T-helper 1 cell treated with Interleukin-12 subunit alpha and Interleukin-12 subunit beta and Interleukin-4 antibody, amounts not matched to agents 30 μg/mL and 1 μg/mL, for 36 hours (primary cell): ENCODE measurements around the gene LIPT2.

Experiments used
- H3K27ac Mint-ChIP-seq: one replicate; pipeline ENCODE4 v1.8.0; 2021; ENCODE audit warnings: mild to moderate bottlenecking, mixed read lengths
- H3K27me3 Mint-ChIP-seq: one replicate; pipeline ENCODE4 v1.8.0; 2021; ENCODE audit warnings: low read depth, mixed read lengths
- H3K36me3 Mint-ChIP-seq: one replicate; pipeline ENCODE4 v1.8.0; 2021; ENCODE audit warnings: low read depth, mixed read lengths
- H3K4me1 Mint-ChIP-seq: one replicate; pipeline ENCODE4 v1.8.0; 2021; ENCODE audit warnings: low read depth, mixed read lengths
- H3K4me3 Mint-ChIP-seq: one replicate; pipeline ENCODE4 v1.8.0; 2021; ENCODE audit warnings: mild to moderate bottlenecking, moderate library complexity, mixed read lengths
- H3K9me3 Mint-ChIP-seq: one replicate; pipeline ENCODE4 v1.8.0; 2021; ENCODE audit warnings: mixed read lengths

LIPT2 gene

GRCh38 chr11:74444173-74444826 lies 49.2 kb downstream of the LIPT2 start:
- Mint-ChIP-seq H3K36me3 (no peaks in the 10 kb centered on the region), H3K9me3 (peaks cover 13% of the 10 kb centered on the region), H3K4me1 (peaks cover 2% of the 10 kb centered on the region), H3K4me3 (no peak overlapping the region), H3K27ac (no peak overlapping the region), H3K27me3 (peaks cover 4% of the 10 kb centered on the region)

GRCh38 chr11:74443071-74443864 lies 50.3 kb downstream of the LIPT2 start:
- no peaks in the 10 kb centered on the region for H3K36me3 Mint-ChIP-seq
- no peak overlapping the region for H3K27ac Mint-ChIP-seq
- peaks cover 13% of the 10 kb centered on the region for H3K9me3 Mint-ChIP-seq
- H3K4me3 Mint-ChIP-seq: no peak overlapping the region
- no peaks in the 10 kb centered on the region for H3K4me1 Mint-ChIP-seq
- peaks cover 4% of the 10 kb centered on the region for H3K27me3 Mint-ChIP-seq

GRCh38 chr11:74442636-74443035 lies 50.9 kb downstream of the LIPT2 start:
- Mint-ChIP-seq H3K27ac (no peak overlapping the region), H3K36me3 (no peaks in the 10 kb centered on the region), H3K27me3 (peaks cover 4% of the 10 kb centered on the region), H3K4me3 (no peak overlapping the region), H3K9me3 (peaks cover 13% of the 10 kb centered on the region), H3K4me1 (no peaks in the 10 kb centered on the region)
